Thyroid gland (tissue), 4 donors: ENCODE data around the gene XRCC6.

Experiments used
- POLR2A ChIP-seq, 2 donors: fragments of 450-650 bp; IDR thresholded peaks; one replicate each; pipeline ENCODE4 v1.6.1; 2017; ENCODE audit warnings: antibody characterized with exemption in 2 of 2, mild to moderate bottlenecking in 2 of 2, moderate library complexity in 1 of 2
- TF ChIP-seq, protein P1 (sequence below), 6 experiments: fragments of 200-600 bp in 3 of 6; fragments of 450-650 bp in 3 of 6; sonication (generic) in 3 of 6; IDR thresholded peaks; one replicate each; pipeline ENCODE4 v1.5.1; 2016 to 2019; ENCODE audit warnings: antibody characterized with exemption in 6 of 6, mild to moderate bottlenecking in 2 of 6, inconsistent platforms in 1 of 6, moderate library complexity in 1 of 6

DNA sequence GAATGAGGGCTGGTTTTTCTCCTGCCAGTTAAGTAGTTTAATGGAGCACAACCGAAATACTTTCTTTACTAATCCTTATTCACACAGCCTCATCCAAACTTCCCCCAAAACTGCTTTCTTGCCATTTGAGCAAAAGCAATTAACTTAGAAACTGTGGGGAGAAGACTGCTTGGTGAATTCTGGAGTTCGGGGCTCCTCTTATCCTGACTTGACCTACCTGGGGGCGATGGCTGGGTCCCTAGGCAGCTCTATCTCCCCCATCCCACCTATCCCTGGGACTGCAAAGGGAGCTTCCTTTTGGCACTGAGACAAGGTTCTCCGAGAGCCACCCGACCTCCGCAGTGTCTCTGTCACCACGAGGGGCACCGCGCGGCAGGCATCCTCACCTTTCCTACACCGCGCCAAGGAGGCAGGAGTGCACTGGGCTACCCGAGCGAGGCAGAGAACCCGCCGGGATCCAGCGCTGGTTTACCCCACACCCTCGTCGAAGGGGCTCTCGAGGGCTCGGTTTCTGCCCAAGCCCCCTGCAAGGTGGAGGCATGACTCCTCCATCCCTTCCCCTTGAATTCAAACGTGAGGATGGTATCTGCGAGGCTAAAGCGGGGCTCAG, 1.0 kb upstream of the XRCC6 start:
- TF ChIP-seq, protein P1, sequence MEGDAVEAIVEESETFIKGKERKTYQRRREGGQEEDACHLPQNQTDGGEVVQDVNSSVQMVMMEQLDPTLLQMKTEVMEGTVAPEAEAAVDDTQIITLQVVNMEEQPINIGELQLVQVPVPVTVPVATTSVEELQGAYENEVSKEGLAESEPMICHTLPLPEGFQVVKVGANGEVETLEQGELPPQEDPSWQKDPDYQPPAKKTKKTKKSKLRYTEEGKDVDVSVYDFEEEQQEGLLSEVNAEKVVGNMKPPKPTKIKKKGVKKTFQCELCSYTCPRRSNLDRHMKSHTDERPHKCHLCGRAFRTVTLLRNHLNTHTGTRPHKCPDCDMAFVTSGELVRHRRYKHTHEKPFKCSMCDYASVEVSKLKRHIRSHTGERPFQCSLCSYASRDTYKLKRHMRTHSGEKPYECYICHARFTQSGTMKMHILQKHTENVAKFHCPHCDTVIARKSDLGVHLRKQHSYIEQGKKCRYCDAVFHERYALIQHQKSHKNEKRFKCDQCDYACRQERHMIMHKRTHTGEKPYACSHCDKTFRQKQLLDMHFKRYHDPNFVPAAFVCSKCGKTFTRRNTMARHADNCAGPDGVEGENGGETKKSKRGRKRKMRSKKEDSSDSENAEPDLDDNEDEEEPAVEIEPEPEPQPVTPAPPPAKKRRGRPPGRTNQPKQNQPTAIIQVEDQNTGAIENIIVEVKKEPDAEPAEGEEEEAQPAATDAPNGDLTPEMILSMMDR (IDR thresholded peaks at IDR 0.05): no peak
- TF ChIP-seq POLR2A (IDR thresholded peaks at IDR 0.05): no peak
